ENCODE data around the gene WDFY2. TPM values are rescaled to one million over a fixed set of nuclear protein-coding genes. Genes with fewer than 3 reads are reported as not detected.

Gene WDFY2
- total and polyA plus RNA-seq, 9 donors = 5.4 to 17.9 (median 12.6) TPM

DNA sequence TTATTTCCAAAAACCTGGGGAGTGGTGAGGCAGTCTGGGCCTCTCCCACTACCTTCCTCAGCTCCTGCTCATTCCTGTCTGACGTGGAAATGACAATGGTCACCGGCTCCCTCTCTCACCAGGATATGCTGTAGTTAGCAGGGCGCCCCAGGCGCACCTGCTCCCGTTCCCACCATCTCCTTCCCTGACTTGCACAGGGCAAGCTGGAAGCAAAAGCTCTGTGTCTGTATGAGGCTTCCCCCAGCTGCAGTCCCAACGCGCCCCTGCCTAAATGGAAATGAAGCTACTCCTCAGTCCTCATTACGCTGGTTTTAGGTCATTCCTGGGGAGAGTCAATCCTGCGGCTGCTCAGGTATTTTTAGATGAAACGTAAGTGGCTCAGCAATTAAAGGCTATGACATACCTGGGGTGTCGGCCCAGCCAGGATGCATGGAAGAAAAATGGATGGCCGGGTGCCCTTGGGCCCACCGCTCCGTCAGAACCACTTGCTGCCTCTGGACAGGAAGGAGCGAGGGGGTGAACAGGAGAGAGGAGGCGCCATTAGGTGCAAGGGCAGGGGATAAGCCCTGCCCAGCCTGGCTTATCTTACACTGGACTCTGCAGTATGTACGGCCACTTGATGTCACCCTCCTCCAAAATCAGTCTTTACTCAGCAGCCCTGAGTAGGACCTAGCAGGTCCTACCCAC is 187.3 kb downstream of the WDFY2 start:
- no peaks in the 10 kb centered on the region for H3K36me3 ChIP-seq
- H3K27ac ChIP-seq = peak overlapping the region in 1 of 2 donors; percentile 97
- no peak for DNase-seq
- no peaks in the 10 kb centered on the region for H3K27me3 ChIP-seq
- no peak overlapping the region for H3K4me3 ChIP-seq
- intact Hi-C loops (cut with DNase I) = no loop called here
- H3K9me3 ChIP-seq = no peaks in the 10 kb centered on the region
- peaks cover 14% of the 10 kb centered on the region for H3K4me1 ChIP-seq (ENCODE audit: insufficient read depth)
- TF ChIP-seq EP300 (IDR thresholded peaks at IDR 0.05) = no peak
- TF ChIP-seq, protein P1, sequence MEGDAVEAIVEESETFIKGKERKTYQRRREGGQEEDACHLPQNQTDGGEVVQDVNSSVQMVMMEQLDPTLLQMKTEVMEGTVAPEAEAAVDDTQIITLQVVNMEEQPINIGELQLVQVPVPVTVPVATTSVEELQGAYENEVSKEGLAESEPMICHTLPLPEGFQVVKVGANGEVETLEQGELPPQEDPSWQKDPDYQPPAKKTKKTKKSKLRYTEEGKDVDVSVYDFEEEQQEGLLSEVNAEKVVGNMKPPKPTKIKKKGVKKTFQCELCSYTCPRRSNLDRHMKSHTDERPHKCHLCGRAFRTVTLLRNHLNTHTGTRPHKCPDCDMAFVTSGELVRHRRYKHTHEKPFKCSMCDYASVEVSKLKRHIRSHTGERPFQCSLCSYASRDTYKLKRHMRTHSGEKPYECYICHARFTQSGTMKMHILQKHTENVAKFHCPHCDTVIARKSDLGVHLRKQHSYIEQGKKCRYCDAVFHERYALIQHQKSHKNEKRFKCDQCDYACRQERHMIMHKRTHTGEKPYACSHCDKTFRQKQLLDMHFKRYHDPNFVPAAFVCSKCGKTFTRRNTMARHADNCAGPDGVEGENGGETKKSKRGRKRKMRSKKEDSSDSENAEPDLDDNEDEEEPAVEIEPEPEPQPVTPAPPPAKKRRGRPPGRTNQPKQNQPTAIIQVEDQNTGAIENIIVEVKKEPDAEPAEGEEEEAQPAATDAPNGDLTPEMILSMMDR (IDR thresholded peaks at IDR 0.05) = no peak
- TF ChIP-seq POLR2A (IDR thresholded peaks at IDR 0.05) = no peak
- 89 to 94% (median 92%) methylated on average over 17 of the region's 17 CpGs for WGBS, 3 donors

DNA sequence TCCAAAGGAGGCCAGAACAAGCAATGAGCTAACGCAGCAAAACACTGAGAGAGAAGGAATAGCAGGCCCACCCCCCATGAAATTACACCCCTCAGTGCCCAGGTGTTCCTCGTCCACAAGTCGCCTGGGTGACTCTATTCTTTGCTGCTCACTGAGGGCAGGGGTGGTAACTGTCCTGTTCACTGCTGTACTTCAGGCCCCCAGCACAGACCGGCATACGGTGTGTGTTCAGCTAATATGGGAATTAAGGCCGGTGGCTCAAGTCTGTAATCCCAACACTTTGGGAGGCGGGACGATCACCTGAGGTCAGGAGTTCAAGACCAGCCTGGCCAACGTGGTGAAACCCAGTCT is 187.8 kb downstream of the WDFY2 start:
- WGBS, 3 donors = 85 to 88% (median 87%) methylated on average over 9 of the region's 9 CpGs
- intact Hi-C loops (cut with DNase I) = no loop called here
- H3K9me3 ChIP-seq = no peaks in the 10 kb centered on the region
- no peak for DNase-seq
- H3K36me3 ChIP-seq = no peaks in the 10 kb centered on the region
- no peaks in the 10 kb centered on the region for H3K27me3 ChIP-seq
- H3K4me1 ChIP-seq (ENCODE audit: insufficient read depth) = peaks cover 14% of the 10 kb centered on the region
- peak overlapping the region in 1 of 2 donors; percentile 45 for H3K27ac ChIP-seq
- no peak overlapping the region for H3K4me3 ChIP-seq
- no peak for TF ChIP-seq POLR2A (IDR thresholded peaks at IDR 0.05)
- TF ChIP-seq EP300 (IDR thresholded peaks at IDR 0.05) = no peak
- TF ChIP-seq, protein P1 (IDR thresholded peaks at IDR 0.05) = no peak

DNA sequence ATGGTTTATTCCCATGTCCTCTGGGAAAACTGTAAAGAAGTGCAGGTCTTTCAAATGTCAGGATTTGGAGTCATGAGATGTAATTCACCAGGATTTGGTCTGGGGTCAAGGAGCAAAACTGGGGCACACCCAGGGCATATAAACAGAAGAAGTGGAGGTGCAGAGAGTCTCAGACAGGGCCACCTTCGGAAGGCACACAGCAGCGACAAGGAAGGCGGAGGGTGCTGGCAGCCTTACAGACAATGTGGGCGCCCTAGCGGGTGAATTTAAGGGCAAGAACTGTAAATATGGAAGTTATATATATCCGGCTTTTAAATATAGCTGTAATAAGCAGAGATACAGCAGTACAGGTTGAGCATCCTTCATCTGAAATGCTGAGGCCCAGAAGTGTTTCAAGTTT is 188.5 kb downstream of the WDFY2 start:
- TF ChIP-seq EP300 (IDR thresholded peaks at IDR 0.05) (no peak), POLR2A (IDR thresholded peaks at IDR 0.05) (no peak)
- TF ChIP-seq, protein P1 (IDR thresholded peaks at IDR 0.05) = no peak
- intact Hi-C loops (cut with DNase I) = no loop called here
- H3K36me3 ChIP-seq = no peaks in the 10 kb centered on the region
- H3K27ac ChIP-seq = no peak overlapping the region
- no peak for DNase-seq
- WGBS, 3 donors = 91 to 94% (median 93%) methylated on average over 6 of the region's 6 CpGs
- H3K4me3 ChIP-seq = no peak overlapping the region
- peaks cover 14% of the 10 kb centered on the region for H3K4me1 ChIP-seq (ENCODE audit: insufficient read depth)
- no peaks in the 10 kb centered on the region for H3K9me3 ChIP-seq
- no peaks in the 10 kb centered on the region for H3K27me3 ChIP-seq

DNA sequence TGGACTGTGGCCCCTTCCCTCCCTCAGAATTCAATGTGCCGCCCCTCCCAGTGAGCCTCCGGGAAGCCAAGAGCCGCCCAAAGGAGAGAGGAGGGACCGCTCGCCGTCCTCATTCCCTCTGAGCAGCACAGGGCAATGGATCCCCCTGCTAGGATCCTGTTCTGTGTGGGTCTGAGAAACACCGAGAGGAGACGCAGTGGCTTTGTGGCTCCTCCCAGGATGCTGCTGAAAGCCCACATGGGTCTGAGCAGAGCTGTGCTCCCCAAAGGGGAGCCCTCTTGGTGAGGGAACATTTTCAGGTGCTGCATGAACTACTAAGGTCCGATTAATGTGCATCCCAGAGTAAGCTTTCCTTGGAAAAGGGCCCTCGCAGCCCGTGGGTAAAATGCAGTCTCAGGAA is 189.3 kb downstream of the WDFY2 start:
- Histone ChIP-seq H3K9me3 (no peaks in the 10 kb centered on the region), H3K4me3 (no peak overlapping the region), H3K27me3 (no peaks in the 10 kb centered on the region), H3K4me1 (ENCODE audit: insufficient read depth) (peaks cover 14% of the 10 kb centered on the region), H3K27ac (no peak overlapping the region), H3K36me3 (no peaks in the 10 kb centered on the region)
- WGBS, 3 donors = 89 to 93% (median 89%) methylated on average over 11 of the region's 11 CpGs
- intact Hi-C loops (cut with DNase I) = no loop called here
- no peak for DNase-seq
- TF ChIP-seq EP300 (IDR thresholded peaks at IDR 0.05) = no peak
- TF ChIP-seq, protein P1 (IDR thresholded peaks at IDR 0.05) = no peak
